Motor neuron (in vitro differentiated cells): ENCODE data around the gene GADD45G. TPM values are rescaled to one million over a fixed set of nuclear protein-coding genes. Genes with fewer than 3 reads are reported as not detected.

ENCODE experiments used
- ATAC-seq, 8 experiments: fragments of 200-7000 bp; cut with Tn5 transposase; replicated peaks in 6 of 8; 2 replicates each; pipeline ENCODE4 v1.8.0; 2021; ENCODE audit warnings: mild to moderate bottlenecking in 8 of 8, moderate library complexity in 8 of 8
- H3K27ac ChIP-seq, 2 donors: fragments of 250-450 bp; sonication (Bioruptor Pico); 2 replicates each; pipeline ENCODE4 v1.9.0; 2021; ENCODE audit warnings: antibody characterized with exemption in 2 of 2, mild to moderate bottlenecking in 2 of 2, moderate library complexity in 1 of 2
- H3K4me1 ChIP-seq, 2 donors: fragments of 250-450 bp; sonication (Bioruptor Pico); replicated peaks in 1 of 2; 2 replicates each; pipeline ENCODE4 v1.6.1; 2021; ENCODE audit warnings: antibody characterized with exemption in 2 of 2, mild to moderate bottlenecking in 2 of 2, moderate library complexity in 1 of 2
- H3K4me3 ChIP-seq, 5 donors: fragments of 250-450 bp; sonication (Bioruptor Pico); 2 replicates each; pipeline ENCODE4 v1.9.0; 2021; ENCODE audit warnings: antibody characterized with exemption in 5 of 5, mild to moderate bottlenecking in 5 of 5, moderate library complexity in 4 of 5
- WGBS, 10 experiments: fragments of 450-650 bp; shearing (Covaris generic); methylation state at CpG; one replicate each; pipeline ENCODE4 v1.0.0; 2022; 5-methylcytosine and 5-hydroxymethylcytosine counted together
- in situ Hi-C, 9 experiments: fragments of 400-800 bp; cut with MboI; loops; one replicate each; pipeline ENCODE4 v1.15.0; 2021; ENCODE audit warnings: low sequenced_read_pairs in 9 of 9, low pct_unique_long_range_greater_than_20kb in 2 of 9; ENCODE audit not compliant: unreplicated experiment in 9 of 9
- total RNA-seq, 8 experiments: library from RNA; unstranded; fragments of 300-600 nt; gene quantifications; 2 replicates each; pipeline versions ENCODE4 v1.2.3 to v1.2.4, GENCODE V29; 2022

The GADD45G gene
- total RNA-seq, 8 experiments from 2014 or later: 0.67 to 68.1 (median 24.3) TPM

GRCh38 chr9:89639367-89639795 is 34.6 kb downstream of the GADD45G start:
- 0 to 85% methylated on average over 3 to 6 of the region's 13 CpGs; no CpG with 5 or more reads in 8 of the 10 experiments for WGBS, 10 experiments
- ATAC-seq: peak in 2 of 8 experiments; percentile 25 to 30
- Histone ChIP-seq H3K4me1 (peaks cover 0 to 5% of the 10 kb centered on the region in 2 donors), H3K27ac (no peak overlapping the region), H3K4me3 (no peak overlapping the region)
- in situ Hi-C loops: no loop called here

- ATAC-seq: no peak
- no peak overlapping the region for H3K27ac ChIP-seq
- 60 to 83% (median 71%) methylated on average over 1 to 4 of the region's 5 CpGs; no CpG with 5 or more reads in 7 of the 10 experiments for WGBS, 10 experiments
These were observed 35.1 kb downstream of the GADD45G start for GRCh38 chr9:89639961-89640360.

GRCh38 chr9:89640361-89640760 is 35.5 kb downstream of the GADD45G start:
- WGBS, 10 experiments: 73 to 100% (median 93%) methylated on average over 2 to 3 of the region's 11 CpGs; no CpG with 5 or more reads in 7 of the 10 experiments
- Histone ChIP-seq H3K27ac (no peak overlapping the region), H3K4me3 (no peak overlapping the region), H3K4me1 (no peaks in the 10 kb centered on the region)
- ATAC-seq: no peak
- in situ Hi-C loops: no loop called here

More at GRCh38 chr9:89639961-89640360, 35.1 kb downstream of the GADD45G start:
- H3K4me3 ChIP-seq: no peak overlapping the region
- H3K4me1 ChIP-seq: peaks cover 0 to 3% of the 10 kb centered on the region in 2 donors
- in situ Hi-C loops: no loop called here

- Histone ChIP-seq H3K4me1 (no peaks in the 10 kb centered on the region), H3K27ac (no peak overlapping the region), H3K4me3 (no peak overlapping the region)
- in situ Hi-C loops: no loop called here
- ATAC-seq: no peak
- WGBS, 10 experiments: 65 to 80% methylated on average over 1 to 4 of the region's 8 CpGs; no CpG with 5 or more reads in 8 of the 10 experiments
These were observed 36.0 kb downstream of the GADD45G start for GRCh38 chr9:89640801-89641200.

GRCh38 chr9:89641980-89642379 is 37.2 kb downstream of the GADD45G start:
- WGBS, 10 experiments: 34 to 100% (median 79%) methylated on average over 1 to 4 of the region's 4 CpGs; no CpG with 5 or more reads in 6 of the 10 experiments
- ATAC-seq: no peak

GRCh38 chr9:89642789-89643188 is 38.0 kb downstream of the GADD45G start:
- in situ Hi-C loops: no loop called here
- Histone ChIP-seq H3K4me1 (peaks cover 6 to 9% of the 10 kb centered on the region in 2 donors), H3K27ac (no peak overlapping the region), H3K4me3 (no peak overlapping the region)
- WGBS, 10 experiments: 59 to 89% (median 80%) methylated on average over 1 to 6 of the region's 6 CpGs; no CpG with 5 or more reads in 2 of the 10 experiments
- no peak for ATAC-seq

More at GRCh38 chr9:89641980-89642379, 37.2 kb downstream of the GADD45G start:
- no peak overlapping the region for H3K4me3 ChIP-seq
- H3K27ac ChIP-seq: no peak overlapping the region
- H3K4me1 ChIP-seq: peaks cover 0 to under 1% of the 10 kb centered on the region in 2 donors
- in situ Hi-C loops: no loop called here

GRCh38 chr9:89646189-89646939 is 41.6 kb downstream of the GADD45G start:
- ATAC-seq: no peak
- in situ Hi-C loops: no loop called here
- Histone ChIP-seq H3K4me3 (no peak overlapping the region), H3K27ac (no peak overlapping the region), H3K4me1 (peaks cover 7 to 25% of the 10 kb centered on the region in 2 donors)
- 50 to 100% (median 90%) methylated on average over 1 to 8 of the region's 8 CpGs for WGBS, 10 experiments

GRCh38 chr9:89647366-89648128 is 42.7 kb downstream of the GADD45G start:
- no peak overlapping the region for H3K4me3 ChIP-seq
- peak in 5 of 8 experiments; percentile 71 to 85 (median 81) for ATAC-seq
- H3K27ac ChIP-seq: no peak overlapping the region
- peaks cover 7 to 25% of the 10 kb centered on the region in 2 donors for H3K4me1 ChIP-seq
- WGBS, 10 experiments: 23 to 80% (median 41%) methylated on average over 1 to 9 of the region's 15 CpGs; no CpG with 5 or more reads in 2 of the 10 experiments
- in situ Hi-C loops: no loop called here

GRCh38 chr9:89648247-89649000 is 43.6 kb downstream of the GADD45G start:
- H3K4me1 ChIP-seq: peaks cover 7 to 25% of the 10 kb centered on the region in 2 donors
- no peak overlapping the region for H3K4me3 ChIP-seq
- in situ Hi-C loops: no loop called here
- 7 to 95% (median 57%) methylated on average over 2 to 11 of the region's 11 CpGs; no CpG with 5 or more reads in 3 of the 10 experiments for WGBS, 10 experiments
- peak in 5 of 8 experiments; percentile 8 to 27 (median 18) for ATAC-seq
- no peak overlapping the region for H3K27ac ChIP-seq

- peaks cover 7 to 25% of the 10 kb centered on the region in 2 donors for H3K4me1 ChIP-seq
- no peak overlapping the region for H3K4me3 ChIP-seq
- WGBS, 10 experiments: 30 to 100% (median 64%) methylated on average over 2 to 7 of the region's 8 CpGs; no CpG with 5 or more reads in 1 of the 10 experiments
- no peak overlapping the region for H3K27ac ChIP-seq
- in situ Hi-C loops: no loop called here
- peak in 5 of 8 experiments; percentile 4 to 43 (median 31) for ATAC-seq
These were observed 44.4 kb downstream of the GADD45G start for GRCh38 chr9:89649039-89649691.

GRCh38 chr9:89654025-89654662 is 49.3 kb downstream of the GADD45G start:
- WGBS, 10 experiments: 22 to 100% (median 75%) methylated on average over 1 to 5 of the region's 7 CpGs
- in situ Hi-C loops: no loop called here
- ATAC-seq: no peak
- no peak overlapping the region for H3K4me3 ChIP-seq
- peaks cover 9 to 14% of the 10 kb centered on the region in 2 donors for H3K4me1 ChIP-seq
- H3K27ac ChIP-seq: no peak overlapping the region
